H9 (cell line): ENCODE results near the gene DUSP5. TPM values are rescaled to one million over a fixed set of nuclear protein-coding genes. Genes with fewer than 3 reads are reported as not detected.

ENCODE experiments used
- DNase-seq: peaks from one replicate; pipeline ENCODE4 v3.0.0-alpha.2; 2017
- H2AFZ ChIP-seq: one replicate; pipeline ENCODE4 v1.6.1; 2013; ENCODE audit warnings: mild to moderate bottlenecking, low read length, control low read depth, moderate library complexity
- H2AK5ac ChIP-seq: 2 replicates; pipeline ENCODE4 v1.6.1; 2013; ENCODE audit warnings: low read length, control low read depth, mixed read lengths; ENCODE audit not compliant: insufficient read length
- H2BK120ac ChIP-seq: one replicate; pipeline ENCODE4 v1.6.1; 2013; ENCODE audit warnings: low read depth, mild to moderate bottlenecking, low read length, control low read depth, inconsistent platforms; ENCODE audit not compliant: poor library complexity, severe bottlenecking
- H2BK12ac ChIP-seq: 2 replicates; pipeline ENCODE4 v1.6.1; 2013; ENCODE audit warnings: low read length, control low read depth, mixed read lengths, low read depth; ENCODE audit not compliant: insufficient read length
- H2BK15ac ChIP-seq: 2 replicates; pipeline ENCODE4 v1.6.1; 2013; ENCODE audit warnings: low read depth, low read length, control low read depth
- H2BK20ac ChIP-seq: one replicate; pipeline ENCODE4 v1.6.1; 2013; ENCODE audit warnings: low read depth, mild to moderate bottlenecking, low read length, control low read depth, inconsistent platforms; ENCODE audit not compliant: poor library complexity, severe bottlenecking
- H2BK5ac ChIP-seq: 2 replicates; pipeline ENCODE4 v1.6.1; 2013; ENCODE audit warnings: low read length, control low read depth, mixed read lengths; ENCODE audit not compliant: insufficient read length
- H3K14ac ChIP-seq: 2 replicates; pipeline ENCODE4 v1.6.1; 2013; ENCODE audit warnings: low read length, control low read depth; ENCODE audit not compliant: insufficient read depth
- H3K18ac ChIP-seq: 2 replicates; pipeline ENCODE4 v1.6.1; 2013; ENCODE audit warnings: low read depth, mild to moderate bottlenecking, mixed read lengths, low read length, control low read depth; ENCODE audit not compliant: insufficient read length
- H3K23ac ChIP-seq: 2 replicates; pipeline ENCODE4 v1.6.1; 2013; ENCODE audit warnings: low read length, control low read depth, mixed read lengths, low read depth; ENCODE audit not compliant: insufficient read length
- H3K23me2 ChIP-seq: 2 replicates; pipeline ENCODE4 v1.6.1; 2013; ENCODE audit warnings: low read depth, mild to moderate bottlenecking, mixed read lengths, low read length, control low read depth; ENCODE audit not compliant: insufficient read length, poor library complexity, severe bottlenecking
- H3K27ac ChIP-seq: 2 replicates; pipeline ENCODE4 v1.5.1; 2013; ENCODE audit warnings: low read length, control low read depth, mixed read lengths, low read depth; ENCODE audit not compliant: insufficient read length
- H3K27me3 ChIP-seq: 2 replicates; pipeline ENCODE4 v1.6.1; 2013; ENCODE audit warnings: low read length, control low read depth, inconsistent platforms; ENCODE audit not compliant: insufficient read depth
- H3K4ac ChIP-seq: 2 replicates; pipeline ENCODE4 v1.6.1; 2013; ENCODE audit warnings: low read depth, mild to moderate bottlenecking, control low read depth, inconsistent platforms, low read length, moderate library complexity
- H3K4me1 ChIP-seq: 2 replicates; pipeline ENCODE4 v1.6.1; 2013; ENCODE audit warnings: low read length, control low read depth, inconsistent platforms; ENCODE audit not compliant: insufficient read depth
- H3K4me2 ChIP-seq: 2 replicates; pipeline ENCODE4 v1.6.1; 2013; ENCODE audit warnings: low read length, control low read depth, mixed read lengths; ENCODE audit not compliant: insufficient read length, insufficient read depth
- H3K56ac ChIP-seq: 2 replicates; pipeline ENCODE4 v1.6.1; 2013; ENCODE audit warnings: low read depth, mild to moderate bottlenecking, mixed read lengths, low read length, control low read depth; ENCODE audit not compliant: insufficient read length
- H3K79me1 ChIP-seq: 2 replicates; pipeline ENCODE4 v1.6.1; 2013; ENCODE audit warnings: low read depth, mild to moderate bottlenecking, moderate library complexity, low read length, control low read depth, inconsistent platforms; ENCODE audit not compliant: insufficient read depth, poor library complexity, severe bottlenecking
- H3K79me2 ChIP-seq: 2 replicates; pipeline ENCODE4 v1.6.1; 2013; ENCODE audit warnings: low read length, control low read depth, inconsistent platforms; ENCODE audit not compliant: insufficient read depth
- H3K9ac ChIP-seq: 2 replicates; pipeline ENCODE4 v1.6.1; 2013; ENCODE audit warnings: low read length, control low read depth, mixed read lengths; ENCODE audit not compliant: insufficient read length; ENCODE audit errors: extremely low read depth
- H3K9me3 ChIP-seq: one replicate; pipeline ENCODE4 v1.6.1; 2013; ENCODE audit warnings: low read depth, low read length, inconsistent platforms; ENCODE audit not compliant: control insufficient read depth
- H3T11ph ChIP-seq: one replicate; pipeline ENCODE4 v1.6.1; 2013; ENCODE audit warnings: mild to moderate bottlenecking, low read length, control low read depth, inconsistent platforms
- H4K20me1 ChIP-seq: one replicate; pipeline ENCODE4 v1.6.1; 2013; ENCODE audit not compliant: control insufficient read depth, insufficient read length, insufficient read depth
- H4K5ac ChIP-seq: 2 replicates; pipeline ENCODE4 v1.6.1; 2013; ENCODE audit warnings: low read depth, mild to moderate bottlenecking, mixed read lengths, low read length, control low read depth; ENCODE audit not compliant: insufficient read length
- H4K8ac ChIP-seq: replicated peaks from 2 replicates; pipeline ENCODE4 v1.6.1; 2013; ENCODE audit warnings: low read length, control low read depth, mixed read lengths, low read depth; ENCODE audit not compliant: insufficient read length
- H4K91ac ChIP-seq: 2 replicates; pipeline ENCODE4 v1.6.1; 2013; ENCODE audit warnings: low read depth, mild to moderate bottlenecking, moderate library complexity, mixed read lengths, low read length, control low read depth; ENCODE audit not compliant: insufficient read length
- H3K27ac Mint-ChIP-seq, 3 experiments: 2 replicates in 2 of 3; 3 replicates in 1 of 3; pipeline ENCODE4 v1.8.0; 2020 to 2021; ENCODE audit warnings: mixed read lengths in 3 of 3, mild to moderate bottlenecking in 1 of 3, moderate library complexity in 1 of 3
- H3K27me3 Mint-ChIP-seq: 2 replicates; pipeline ENCODE4 v1.8.0; 2021; ENCODE audit warnings: low read depth, mild to moderate bottlenecking, moderate library complexity, mixed read lengths
- H3K36me3 Mint-ChIP-seq, 3 experiments: 2 replicates in 2 of 3; 3 replicates in 1 of 3; pipeline ENCODE4 v1.8.0; 2020 to 2021; ENCODE audit warnings: low read depth in 3 of 3, mixed read lengths in 3 of 3; ENCODE audit not compliant: insufficient read depth in 1 of 3
- H3K4me1 Mint-ChIP-seq, 2 experiments: 2 replicates each; pipeline ENCODE4 v1.8.0; 2020; ENCODE audit warnings: mixed read lengths in 2 of 2
- H3K4me3 Mint-ChIP-seq, 2 experiments: 2 replicates in 1 of 2; 3 replicates in 1 of 2; pipeline ENCODE4 v1.8.0; 2020 to 2021; ENCODE audit warnings: mild to moderate bottlenecking in 2 of 2, mixed read lengths in 2 of 2, moderate library complexity in 1 of 2
- H3K9me3 Mint-ChIP-seq, 2 experiments: 2 replicates in 1 of 2; 3 replicates in 1 of 2; pipeline ENCODE4 v1.8.0; 2020; ENCODE audit warnings: mild to moderate bottlenecking in 2 of 2, mixed read lengths in 2 of 2, moderate library complexity in 1 of 2
- WGBS: extraction: QIAGEN DNeasy Blood & Tissue Kit; methylation state at CpG from one replicate; pipeline ENCODE4 v1.1.7; 2013; ENCODE audit warnings: missing lambda C conversion rate, low lambda C conversion rate, mixed read lengths; ENCODE audit not compliant: insufficient read length; ENCODE audit errors: extremely low coverage; 5-methylcytosine and 5-hydroxymethylcytosine counted together
- total RNA-seq: library from RNA; stranded (reverse); gene quantifications from 2 replicates; pipeline ENCODE4 v1.2.1, GENCODE V29; 2021
- TF ChIP-seq, protein P1 (sequence below): fragments of 200-600 bp; sonication (generic); conservative IDR thresholded peaks from 3 replicates; pipeline ENCODE4 v1.8.0; 2021; ENCODE audit warnings: antibody characterized with exemption, mild to moderate bottlenecking

The DUSP5 gene
- total RNA-seq, 1 experiment from 2014 or later, result 29.3 TPM

DNA sequence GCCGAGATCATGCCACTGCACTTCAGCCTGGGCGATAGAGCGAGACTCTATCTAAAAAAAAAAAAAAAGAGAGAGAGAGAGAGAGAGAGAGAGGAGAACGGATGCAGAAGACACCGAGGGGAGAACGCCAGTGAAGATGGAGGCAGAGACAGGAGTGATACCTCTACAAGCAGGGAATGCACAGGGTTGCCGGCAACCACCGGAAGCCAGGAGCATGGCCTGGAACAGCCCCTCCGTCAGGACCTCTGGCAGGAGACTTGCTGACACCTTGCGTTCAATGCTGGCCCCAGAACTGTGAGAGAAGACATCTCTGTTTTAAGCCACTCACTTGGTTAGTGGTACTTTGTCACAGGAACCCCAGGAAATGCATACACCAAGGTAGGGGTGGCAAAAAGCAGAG lies 38.1 kb upstream of the DUSP5 start:
- Mint-ChIP-seq H3K27me3 (peaks cover 5% of the 10 kb centered on the region), H3K9me3 (no peaks in the 10 kb centered on the region; a peak in 1 of 5 replicates), H3K36me3 (no peaks in the 10 kb centered on the region), H3K4me1 (peaks cover 9 to 17% of the 10 kb centered on the region in 2 experiments), H3K4me3 (no peak overlapping the region), H3K27ac (no peak overlapping the region; a peak in 1 of 7 replicates)
- no peak overlapping the region for H2BK12ac ChIP-seq
- no CpG with 5 or more reads among the region's 10 CpGs for WGBS
- H4K5ac ChIP-seq, result no peak overlapping the region
- H3K23me2 ChIP-seq, result no peaks in the 10 kb centered on the region
- no peaks in the 10 kb centered on the region for H3K79me2 ChIP-seq
- H3K4me1 ChIP-seq, result no peaks in the 10 kb centered on the region; the same call in 1 of the 2 replicates
- H2BK5ac ChIP-seq, result no peak overlapping the region
- H3T11ph ChIP-seq, result no peak overlapping the region
- no peak overlapping the region for H3K4me2 ChIP-seq
- H2BK20ac ChIP-seq, result no peak overlapping the region
- H2BK15ac ChIP-seq, result no peak overlapping the region
- no peaks in the 10 kb centered on the region for H3K79me1 ChIP-seq
- no peak overlapping the region for H3K14ac ChIP-seq
- H4K20me1 ChIP-seq, result no peaks in the 10 kb centered on the region
- H4K91ac ChIP-seq, result no peak overlapping the region
- no peaks in the 10 kb centered on the region for H3K9me3 ChIP-seq
- H3K27me3 ChIP-seq, result no peaks in the 10 kb centered on the region
- no peak overlapping the region for H2AK5ac ChIP-seq
- no peak overlapping the region for H3K27ac ChIP-seq
- H2AFZ ChIP-seq, result no peak overlapping the region
- no peak overlapping the region for H3K18ac ChIP-seq
- no peak overlapping the region for H3K23ac ChIP-seq
- no peak overlapping the region for H2BK120ac ChIP-seq
- no peak overlapping the region for H3K9ac ChIP-seq
- TF ChIP-seq, protein P1, sequence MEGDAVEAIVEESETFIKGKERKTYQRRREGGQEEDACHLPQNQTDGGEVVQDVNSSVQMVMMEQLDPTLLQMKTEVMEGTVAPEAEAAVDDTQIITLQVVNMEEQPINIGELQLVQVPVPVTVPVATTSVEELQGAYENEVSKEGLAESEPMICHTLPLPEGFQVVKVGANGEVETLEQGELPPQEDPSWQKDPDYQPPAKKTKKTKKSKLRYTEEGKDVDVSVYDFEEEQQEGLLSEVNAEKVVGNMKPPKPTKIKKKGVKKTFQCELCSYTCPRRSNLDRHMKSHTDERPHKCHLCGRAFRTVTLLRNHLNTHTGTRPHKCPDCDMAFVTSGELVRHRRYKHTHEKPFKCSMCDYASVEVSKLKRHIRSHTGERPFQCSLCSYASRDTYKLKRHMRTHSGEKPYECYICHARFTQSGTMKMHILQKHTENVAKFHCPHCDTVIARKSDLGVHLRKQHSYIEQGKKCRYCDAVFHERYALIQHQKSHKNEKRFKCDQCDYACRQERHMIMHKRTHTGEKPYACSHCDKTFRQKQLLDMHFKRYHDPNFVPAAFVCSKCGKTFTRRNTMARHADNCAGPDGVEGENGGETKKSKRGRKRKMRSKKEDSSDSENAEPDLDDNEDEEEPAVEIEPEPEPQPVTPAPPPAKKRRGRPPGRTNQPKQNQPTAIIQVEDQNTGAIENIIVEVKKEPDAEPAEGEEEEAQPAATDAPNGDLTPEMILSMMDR, result no peak
- no peak overlapping the region for H3K4ac ChIP-seq
- no peak overlapping the region for H3K56ac ChIP-seq
- no peak overlapping the region for H4K8ac ChIP-seq
- no peak for DNase-seq
